ENCODE measurements around the gene SRC. TPM values are rescaled to one million over a fixed set of nuclear protein-coding genes. Genes with fewer than 3 reads are reported as not detected.
A peak's percentile ranks its signal among the peaks of the same experiment; 100 is the strongest.

SRC gene
- total RNA-seq, 4 donors from 2014 or later = 87.0 to 155 (median 130) TPM

DNA sequence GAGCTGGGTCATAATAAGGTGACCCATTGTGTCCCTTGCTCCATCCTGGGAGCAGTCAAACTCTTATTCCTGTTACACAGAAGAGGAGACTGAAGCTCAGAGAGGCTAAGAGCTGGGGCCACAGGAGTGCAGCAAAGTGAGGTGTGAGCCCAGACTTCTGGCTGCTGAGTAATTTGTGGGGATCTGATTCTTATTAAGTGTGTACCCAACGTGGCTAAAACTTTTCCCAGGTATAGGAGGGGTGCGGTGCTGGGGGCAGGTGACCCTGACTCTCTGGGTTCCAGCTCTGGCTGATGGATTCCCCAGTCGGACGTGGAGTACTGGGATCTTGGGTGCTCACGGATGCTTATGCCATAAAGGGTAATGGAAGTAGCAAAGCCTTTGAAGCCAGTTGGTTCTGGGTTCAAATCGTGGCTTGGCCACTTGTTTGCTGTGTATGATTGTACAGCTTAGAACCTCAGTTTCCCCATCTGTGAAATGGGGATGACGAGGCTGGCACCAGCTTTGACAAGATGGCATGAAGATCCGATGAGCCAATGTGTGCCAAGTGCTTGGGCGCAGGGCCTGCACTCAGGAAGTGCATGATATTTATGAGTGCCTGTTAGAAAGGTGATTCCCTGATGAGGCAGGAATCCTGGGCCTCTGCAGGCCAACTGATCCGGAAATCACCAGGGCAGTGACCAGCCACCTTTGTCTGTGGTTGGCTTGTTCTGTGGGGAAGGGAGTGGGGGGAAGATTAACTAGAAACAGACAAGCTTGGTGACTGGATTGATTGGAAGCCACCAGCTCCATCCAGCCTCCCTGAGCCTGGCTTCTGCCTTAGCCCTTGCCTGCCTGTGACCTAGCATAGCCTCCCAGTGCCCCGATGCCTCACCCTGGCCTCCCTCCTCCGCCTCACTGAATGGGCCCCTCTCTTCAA, 6.0 kb downstream of the SRC start:
- Histone ChIP-seq H3K9me3 (no peaks in the 10 kb centered on the region), H3K36me3 (no peaks in the 10 kb centered on the region), H3K4me1 (peaks cover 29 to 63% (median 52%) of the 10 kb centered on the region in 4 donors), H3K27me3 (no peaks in the 10 kb centered on the region), H3K4me3 (no peak overlapping the region), H3K27ac (no peak overlapping the region)
- in situ Hi-C loops (cut with MboI; ENCODE audit: low pct_ligation_motif_present in 1 of 4, low pct_unique_long_range_greater_than_20kb in 1 of 4, low sequenced_read_pairs in 3 of 4) = no loop called here
- TF ChIP-seq POLR2AphosphoS5 (IDR thresholded peaks at IDR 0.05) (no peak), EP300 (IDR thresholded peaks at IDR 0.05; ENCODE audit: low read depth) (no peak), POLR2A (IDR thresholded peaks at IDR 0.05) (no peak)
- TF ChIP-seq, protein P1, sequence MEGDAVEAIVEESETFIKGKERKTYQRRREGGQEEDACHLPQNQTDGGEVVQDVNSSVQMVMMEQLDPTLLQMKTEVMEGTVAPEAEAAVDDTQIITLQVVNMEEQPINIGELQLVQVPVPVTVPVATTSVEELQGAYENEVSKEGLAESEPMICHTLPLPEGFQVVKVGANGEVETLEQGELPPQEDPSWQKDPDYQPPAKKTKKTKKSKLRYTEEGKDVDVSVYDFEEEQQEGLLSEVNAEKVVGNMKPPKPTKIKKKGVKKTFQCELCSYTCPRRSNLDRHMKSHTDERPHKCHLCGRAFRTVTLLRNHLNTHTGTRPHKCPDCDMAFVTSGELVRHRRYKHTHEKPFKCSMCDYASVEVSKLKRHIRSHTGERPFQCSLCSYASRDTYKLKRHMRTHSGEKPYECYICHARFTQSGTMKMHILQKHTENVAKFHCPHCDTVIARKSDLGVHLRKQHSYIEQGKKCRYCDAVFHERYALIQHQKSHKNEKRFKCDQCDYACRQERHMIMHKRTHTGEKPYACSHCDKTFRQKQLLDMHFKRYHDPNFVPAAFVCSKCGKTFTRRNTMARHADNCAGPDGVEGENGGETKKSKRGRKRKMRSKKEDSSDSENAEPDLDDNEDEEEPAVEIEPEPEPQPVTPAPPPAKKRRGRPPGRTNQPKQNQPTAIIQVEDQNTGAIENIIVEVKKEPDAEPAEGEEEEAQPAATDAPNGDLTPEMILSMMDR (IDR thresholded peaks at IDR 0.05) = no peak
- intact Hi-C loops (cut with DNase I; ENCODE audit: low total_unique reads) = no loop called here
- 81% methylated on average over 12 of the region's 12 CpGs; no CpG with 5 or more reads in 1 of the 2 donors for WGBS, 2 donors (ENCODE audit: low coverage in 1 of 2)
- DNase-seq = no peak

DNA sequence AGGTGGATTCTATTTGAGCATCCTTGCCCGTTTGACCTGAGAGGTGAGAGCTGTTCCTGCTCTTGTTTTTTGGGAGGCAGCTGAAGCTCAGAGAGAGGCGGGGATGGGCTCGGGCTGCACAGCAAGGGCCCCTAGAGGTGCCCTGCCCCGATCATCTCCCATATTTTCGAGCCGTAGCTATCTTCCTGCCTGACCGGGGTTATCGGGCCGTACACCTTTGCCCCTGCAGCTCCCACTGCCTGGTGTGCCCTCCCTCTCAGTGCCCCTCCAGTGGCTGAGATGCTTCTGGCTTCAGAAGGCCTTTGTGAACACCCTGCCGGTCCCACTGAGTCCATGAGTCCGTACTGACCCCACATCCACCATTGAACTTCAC, 6.7 kb downstream of the SRC start:
- WGBS, 2 donors (ENCODE audit: low coverage in 1 of 2) = 70 to 88% methylated on average over 2 to 11 of the region's 11 CpGs
- Histone ChIP-seq H3K27me3 (no peaks in the 10 kb centered on the region), H3K36me3 (no peaks in the 10 kb centered on the region), H3K9me3 (no peaks in the 10 kb centered on the region), H3K27ac (no peak overlapping the region), H3K4me3 (no peak overlapping the region), H3K4me1 (peaks cover 29 to 61% (median 47%) of the 10 kb centered on the region in 4 donors)
- intact Hi-C loops (cut with DNase I; ENCODE audit: low total_unique reads) = no loop called here
- in situ Hi-C loops (cut with MboI; ENCODE audit: low pct_ligation_motif_present in 1 of 4, low pct_unique_long_range_greater_than_20kb in 1 of 4, low sequenced_read_pairs in 3 of 4) = no loop called here
- DNase-seq = no peak
- TF ChIP-seq POLR2A (IDR thresholded peaks at IDR 0.05) = no peak
- TF ChIP-seq, protein P1 (IDR thresholded peaks at IDR 0.05) = no peak
- no peak for TF ChIP-seq EP300 (IDR thresholded peaks at IDR 0.05; ENCODE audit: low read depth)
- TF ChIP-seq POLR2AphosphoS5 (IDR thresholded peaks at IDR 0.05) = no peak

DNA sequence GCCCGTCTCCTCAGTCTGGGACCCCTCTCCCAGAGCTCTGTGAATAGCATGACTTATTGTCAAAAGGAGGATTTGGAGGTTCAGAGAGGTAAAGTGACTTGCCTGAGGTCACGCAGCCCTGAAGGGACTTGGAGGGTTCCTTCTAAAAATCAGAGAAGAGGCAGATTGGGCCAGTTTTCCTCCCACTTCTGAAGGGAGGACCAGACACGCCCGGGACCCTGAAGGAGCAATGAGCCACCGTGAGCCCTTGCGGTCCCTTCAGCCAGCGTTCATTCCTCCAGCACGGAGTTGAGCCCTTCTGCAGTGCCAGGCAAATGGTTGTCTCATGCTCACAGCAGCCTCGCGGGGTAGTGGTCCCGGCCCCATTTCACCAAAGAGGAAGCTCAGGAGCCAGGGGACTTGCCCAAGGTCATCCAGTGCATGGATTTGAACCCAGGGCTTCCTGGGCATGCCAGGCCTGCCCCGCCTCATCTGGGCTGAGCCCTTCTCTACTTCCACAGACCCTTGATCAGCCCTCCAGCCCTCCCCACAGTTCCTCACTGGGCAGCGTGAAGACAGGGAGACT, 7.4 kb downstream of the SRC start:
- TF ChIP-seq POLR2AphosphoS5 (IDR thresholded peaks at IDR 0.05) (no peak), EP300 (IDR thresholded peaks at IDR 0.05; ENCODE audit: low read depth) (no peak), POLR2A (IDR thresholded peaks at IDR 0.05) (no peak)
- TF ChIP-seq, protein P1 (IDR thresholded peaks at IDR 0.05) = no peak
- no peaks in the 10 kb centered on the region for H3K36me3 ChIP-seq
- intact Hi-C loops (cut with DNase I; ENCODE audit: low total_unique reads) (no loop called here), in situ Hi-C loops (cut with MboI; ENCODE audit: low pct_ligation_motif_present in 1 of 4, low pct_unique_long_range_greater_than_20kb in 1 of 4, low sequenced_read_pairs in 3 of 4) (no loop called here)
- 90% methylated on average over 13 of the region's 13 CpGs; no CpG with 5 or more reads in 1 of the 2 donors for WGBS, 2 donors (ENCODE audit: low coverage in 1 of 2)
- peaks cover 29 to 61% (median 45%) of the 10 kb centered on the region in 4 donors for H3K4me1 ChIP-seq
- H3K9me3 ChIP-seq = no peaks in the 10 kb centered on the region
- H3K27me3 ChIP-seq = no peaks in the 10 kb centered on the region
- peak overlapping the region in 3 of 4 donors; percentile 52 to 65 (median 54) for H3K27ac ChIP-seq
- DNase-seq = no peak
- H3K4me3 ChIP-seq = no peak overlapping the region
